HepG2 (cell line): Measurements from ENCODE around the gene GRID1. TPM values are rescaled to one million over a fixed set of nuclear protein-coding genes. Genes with fewer than 3 reads are reported as not detected.

Experiments
- ATAC-seq: fragments of 200-7000 bp; cut with Tn5 transposase; 3 replicates; pipeline ENCODE4 v1.9.1; 2020; ENCODE audit warnings: mild to moderate bottlenecking, moderate library complexity
- BruUV-seq: library from RNA; stranded (reverse); fragments of 400-500 nt; replicated peaks from 2 replicates; lab custom pipeline; 2021; lab: Mats Ljungman, UMichigan
- CTCF ChIA-PET: fragments of 300-600 bp; formaldehyde crosslinking; extraction: SDS; loops from one replicate; lab custom pipeline; 2021; ENCODE audit warnings: low total read pairs, inconsistent platforms, low intra/inter-chr PET ratio; lab: Yijun Ruan, JAX
- POLR2A ChIA-PET: fragments of 350-600 bp; sonication (Branson Sonifier 250); formaldehyde crosslinking; loops from one replicate; lab custom pipeline; 2020; ENCODE audit warnings: antibody characterized with exemption, inconsistent platforms; lab: Yijun Ruan, JAX
- DNase-seq: peaks from one replicate; pipeline ENCODE4 v3.0.0-alpha.2; 2015; ENCODE audit warnings: low spot score
- FAIRE-seq: peaks from 3 replicates; lab custom pipeline; 2011; peaks lifted over from hg19 to GRCh38; lab: Jason Lieb, UNC
- H2AFZ ChIP-seq: one replicate; pipeline ENCODE4 v1.6.1; 2011; ENCODE audit warnings: low read length, inconsistent platforms
- H3K27ac ChIP-seq: fragments of 300-600 bp; 3 replicates; pipeline ENCODE4 v1.8.0; 2011; ENCODE audit warnings: mixed run types, mild to moderate bottlenecking, mixed read lengths, low read length, inconsistent platforms; ENCODE audit not compliant: insufficient read depth; ENCODE audit errors: extremely low read length
- H3K27me3 ChIP-seq, 2 experiments: fragments of 200-600 bp in 1 of 2; 2 replicates in 1 of 2; 3 replicates in 1 of 2; pipeline versions ENCODE4 v1.6.0 to v1.8.0; 2011; ENCODE audit warnings: low read length in 2 of 2, mild to moderate bottlenecking in 2 of 2, moderate library complexity in 2 of 2, inconsistent platforms in 1 of 2; ENCODE audit not compliant: insufficient read depth in 2 of 2, control insufficient read depth in 1 of 2
- H3K36me3 ChIP-seq, 2 experiments: fragments of 200-600 bp in 1 of 2; replicated peaks in 1 of 2; 2 replicates in 1 of 2; 3 replicates in 1 of 2; pipeline versions ENCODE4 v1.5.1 to v1.8.0; 2011; ENCODE audit warnings: low read length in 2 of 2, inconsistent platforms in 1 of 2; ENCODE audit not compliant: insufficient read depth in 2 of 2, control insufficient read depth in 1 of 2
- H3K4me1 ChIP-seq: 2 replicates; pipeline ENCODE4 v1.5.1; 2012; ENCODE audit warnings: low read length, inconsistent platforms; ENCODE audit not compliant: insufficient read depth
- H3K4me2 ChIP-seq: 2 replicates; pipeline ENCODE4 v1.6.0; 2011; ENCODE audit warnings: low read depth, low read length, inconsistent platforms
- H3K4me3 ChIP-seq, 3 experiments: fragments of 200-600 bp in 1 of 3; sonication (generic), shearing (Covaris generic) in 1 of 3; replicated peaks in 1 of 3; 2 replicates each; pipeline ENCODE4 v1.5.1; 2011 to 2016; ENCODE audit warnings: low read length in 3 of 3, inconsistent platforms in 2 of 3, low read depth in 2 of 3, mild to moderate bottlenecking in 2 of 3, control low read depth in 1 of 3, mixed read lengths in 1 of 3; ENCODE audit not compliant: insufficient read depth in 1 of 3
- H3K79me2 ChIP-seq: one replicate; pipeline ENCODE4 v1.6.1; 2011; ENCODE audit warnings: low read length, inconsistent platforms; ENCODE audit not compliant: insufficient read depth
- H3K9ac ChIP-seq: 2 replicates; pipeline ENCODE4 v1.6.0; 2011; ENCODE audit warnings: mild to moderate bottlenecking, low read depth, low read length, inconsistent platforms; ENCODE audit not compliant: insufficient read depth
- H3K9me3 ChIP-seq: 2 replicates; pipeline ENCODE4 v1.5.1; 2012; ENCODE audit warnings: mild to moderate bottlenecking, low read length
- H4K20me1 ChIP-seq: 2 replicates; pipeline ENCODE4 v1.6.0; 2011; ENCODE audit warnings: inconsistent platforms, mild to moderate bottlenecking, low read length, moderate library complexity; ENCODE audit not compliant: insufficient read depth
- ATF6 ChIP-seq: sonication (generic); formaldehyde crosslinking; conservative IDR thresholded peaks from 2 replicates; pipeline ENCODE4 v1.4.0; 2020; ENCODE audit warnings: missing genetic modification reagents
- CC2D1A ChIP-seq: sonication (generic); formaldehyde crosslinking; IDR thresholded peaks from 2 replicates; pipeline ENCODE4 v1.8.1; 2023; ENCODE audit warnings: mild to moderate bottlenecking, missing genetic modification reagents
- CHCHD3 ChIP-seq: sonication (generic); formaldehyde crosslinking; IDR thresholded peaks from 2 replicates; pipeline ENCODE4 v1.8.0; 2022; ENCODE audit warnings: mild to moderate bottlenecking, missing genetic modification reagents, moderate library complexity
- CREB1 ChIP-seq, 2 experiments: fragments of 450-650 bp in 1 of 2; IDR thresholded peaks; 2 replicates each; pipeline ENCODE4 v1.6.1; 2016 to 2017; ENCODE audit warnings: control low read depth in 1 of 2, mild to moderate bottlenecking in 1 of 2, missing compliant biosample characterization in 1 of 2, missing genetic modification characterization in 1 of 2
- MED8 ChIP-seq: sonication (generic); formaldehyde crosslinking; IDR thresholded peaks from 2 replicates; pipeline ENCODE4 v1.8.1; 2023; ENCODE audit warnings: mild to moderate bottlenecking, missing genetic modification reagents; ENCODE audit not compliant: insufficient replicate concordance
- MNT ChIP-seq: fragments of 450-650 bp; IDR thresholded peaks from 2 replicates; pipeline ENCODE4 v1.6.1; 2016
- POLR2A ChIP-seq, 2 experiments: IDR thresholded peaks; 2 replicates each; pipeline ENCODE4 v1.6.1; 2011; ENCODE audit warnings: low read depth in 2 of 2, low read length in 2 of 2, mild to moderate bottlenecking in 1 of 2, moderate library complexity in 1 of 2; ENCODE audit not compliant: insufficient read depth in 1 of 2
- SOX13 ChIP-seq, 3 experiments: fragments of 450-650 bp in 1 of 3; sonication (generic) in 1 of 3; formaldehyde crosslinking in 1 of 3; IDR thresholded peaks in 2 of 3; conservative IDR thresholded peaks in 1 of 3; 2 replicates each; pipeline versions ENCODE4 v1.5.0 to v1.6.1; 2016 to 2020; ENCODE audit warnings: antibody characterized with exemption in 1 of 3, mild to moderate bottlenecking in 1 of 3, missing compliant biosample characterization in 1 of 3, missing genetic modification reagents in 1 of 3, moderate library complexity in 1 of 3
- ZNF431 ChIP-seq: sonication (generic); formaldehyde crosslinking; IDR thresholded peaks from 2 replicates; pipeline ENCODE4 v1.9.0; 2022; ENCODE audit warnings: missing genetic modification reagents, low read depth, mild to moderate bottlenecking, borderline replicate concordance
- ZNF512B ChIP-seq: sonication (generic); formaldehyde crosslinking; IDR thresholded peaks from 2 replicates; pipeline ENCODE4 v1.5.1; 2020; ENCODE audit warnings: missing genetic modification reagents, mild to moderate bottlenecking, borderline replicate concordance
- ZSCAN5A ChIP-seq: sonication (generic); formaldehyde crosslinking; IDR thresholded peaks from 2 replicates; pipeline ENCODE4 v1.8.0; 2022; ENCODE audit warnings: mild to moderate bottlenecking, missing genetic modification reagents, borderline replicate concordance
- WGBS: methylation state at CpG from one replicate; pipeline ENCODE4 v1.1.6; 2017; ENCODE audit warnings: low lambda C conversion rate; 5-methylcytosine and 5-hydroxymethylcytosine counted together
- in situ Hi-C: cut with HindIII; loops from 2 replicates; pipeline ENCODE4 v1.10.0; 2017; ENCODE audit warnings: low pct_unique_long_range_greater_than_20kb; ENCODE audit not compliant: extremely low pct_ligation_motif_present
- intact Hi-C: fragments of 100-400 bp; cut with micrococcal nuclease; formaldehyde crosslinking; loops from one replicate; pipeline ENCODE4 v1.10.0; 2022; ENCODE audit not compliant: unreplicated experiment
- polyA plus RNA-seq, 8 experiments: library from polyadenylated mRNA; depleted of rRNA in 3 of 8; stranded (reverse) in 7 of 8; unstranded in 1 of 8; fragments of >200 nt; fragmentation: Illumina TruSeq in 4 of 8; extraction: Trizol in 4 of 8; gene quantifications; 2 replicates each; pipeline versions ENCODE4 v1.2.1 to v1.2.3, GENCODE V29; 2011 to 2016; ENCODE audit warnings: low read depth in 4 of 8, missing spikeins in 1 of 8, mixed read lengths in 1 of 8; ENCODE audit not compliant: insufficient read depth in 1 of 8
- total RNA-seq, 5 experiments: library from RNA; depleted of rRNA; stranded (reverse); fragments of >200 nt; fragmentation: Illumina TruSeq; extraction: Trizol; gene quantifications; 2 replicates each; pipeline ENCODE4 v1.2.3, GENCODE V29; 2016; ENCODE audit warnings: low read depth in 1 of 5

Gene GRID1
- total and polyA plus RNA-seq, 2 of the 13 experiments (the other 11 are each of a cell fraction or from before 2014, with no cell fraction given), result 0.05 TPM; not detected in 1

- no peak for TF ChIP-seq MED8 (CRISPR knock-in tag)
- TF ChIP-seq SOX13 (IDR thresholded peaks at IDR 0.05), result no peak
- TF ChIP-seq SOX13 (CRISPR knock-in tag; conservative IDR thresholded peaks at IDR 0.05 in 1 of 2, IDR thresholded peaks at IDR 0.05 in 1 of 2), result no peak
- no peak for TF ChIP-seq CHCHD3 (CRISPR knock-in tag)
- no peak for TF ChIP-seq MNT
These were observed 27.4 kb upstream of the GRID1 start (continued) for GRCh38 chr10:86393862-86394455.

- ChIA-PET POLR2A (no interaction called here), CTCF (no interaction called here)
- peaks cover 5 to 32% of the 10 kb centered on the region in 2 experiments; a peak in 3 of 5 replicates for H3K27me3 ChIP-seq
- in situ Hi-C loops (no loop called here), intact Hi-C loops (no loop called here)
- no peak overlapping the region for H2AFZ ChIP-seq
- H3K27ac ChIP-seq, result no peak overlapping the region
- peaks cover 12% of the 10 kb centered on the region for H3K4me1 ChIP-seq
- H3K4me2 ChIP-seq, result no peak overlapping the region
- no peak for FAIRE-seq
- no peaks in the 10 kb centered on the region for H3K9me3 ChIP-seq
- no peaks in the 10 kb centered on the region for H4K20me1 ChIP-seq
- no peak; the same call in 2 of the 3 replicates for ATAC-seq
- no peak for DNase-seq
- WGBS, result 17% methylated on average over 9 of the region's 9 CpGs
- no peak overlapping the region for H3K4me3 ChIP-seq
- H3K9ac ChIP-seq, result no peak overlapping the region
- BruUV-seq, result no TSS peak
- TF ChIP-seq POLR2A (IDR thresholded peaks at IDR 0.05; ENCODE audit: insufficient read depth in 1 of 2, low read depth in 2 of 2, low read length in 2 of 2) (no peak), CREB1 (IDR thresholded peaks at IDR 0.05) (0 out of 2 replicates have a peak, but pooled peaks have one; percentile 3), CREB1 (CRISPR knock-in tag; IDR thresholded peaks at IDR 0.05) (no peak), ATF6 (no peak), ZSCAN5A (CRISPR knock-in tag) (no peak), ZNF431 (no peak), ZNF512B (CRISPR knock-in tag) (no peak), CC2D1A (no peak)
- no peaks in the 10 kb centered on the region for H3K36me3 ChIP-seq
- H3K79me2 ChIP-seq, result no peaks in the 10 kb centered on the region
These were observed 26.8 kb upstream of the GRID1 start for GRCh38 chr10:86393362-86393761.
